OCI-LY1 (cell line): ENCODE results near the gene PLBD2.

Experiments used
- H2AFZ ChIP-seq: fragments of 200-600 bp; sonication (generic), shearing (Covaris generic); 2 replicates; pipeline ENCODE4 v1.6.0; 2014; ENCODE audit warnings: antibody characterized with exemption, mild to moderate bottlenecking, low read length
- H3F3A ChIP-seq: fragments of 200-600 bp; sonication (generic), shearing (Covaris generic); 2 replicates; pipeline ENCODE4 v1.6.0; 2014; ENCODE audit warnings: mild to moderate bottlenecking, antibody characterized with exemption, low read length, moderate library complexity; ENCODE audit not compliant: insufficient read depth
- H3K27ac ChIP-seq: fragments of 200-600 bp; sonication (generic); 2 replicates; pipeline ENCODE4 v1.5.1; 2014; ENCODE audit warnings: low read length, mixed run types, mild to moderate bottlenecking, low read depth; ENCODE audit not compliant: poor library complexity, severe bottlenecking
- H3K27me3 ChIP-seq: fragments of 200-600 bp; sonication (generic); 2 replicates; pipeline ENCODE4 v1.6.0; 2014; ENCODE audit warnings: antibody characterized with exemption, mild to moderate bottlenecking, low read length, moderate library complexity; ENCODE audit not compliant: insufficient read depth
- H3K36me3 ChIP-seq: fragments of 200-600 bp; sonication (generic); 2 replicates; pipeline ENCODE4 v1.6.1; 2014; ENCODE audit warnings: mild to moderate bottlenecking, antibody characterized with exemption, low read length, moderate library complexity, mixed read lengths; ENCODE audit not compliant: insufficient read depth
- H3K4me1 ChIP-seq: fragments of 200-600 bp; sonication (generic); 2 replicates; pipeline ENCODE4 v1.5.1; 2014; ENCODE audit warnings: mild to moderate bottlenecking, low read length, moderate library complexity; ENCODE audit not compliant: insufficient read depth, severe bottlenecking
- H3K4me2 ChIP-seq: fragments of 200-600 bp; sonication (generic), shearing (Covaris generic); 2 replicates; pipeline ENCODE4 v1.6.1; 2014; ENCODE audit warnings: low read length
- H3K4me3 ChIP-seq: fragments of 200-600 bp; sonication (generic); 2 replicates; pipeline ENCODE4 v1.5.1; 2014; ENCODE audit warnings: low read length, low read depth, mild to moderate bottlenecking, mixed read lengths; ENCODE audit not compliant: poor library complexity, severe bottlenecking
- H3K79me2 ChIP-seq: fragments of 200-600 bp; shearing (Covaris generic); 2 replicates; pipeline ENCODE4 v1.6.1; 2016; ENCODE audit warnings: mixed run types, low read length, mixed read lengths; ENCODE audit not compliant: insufficient read depth
- H3K9ac ChIP-seq: fragments of 200-600 bp; sonication (generic), shearing (Covaris generic); 2 replicates; pipeline ENCODE4 v1.6.1; 2014; ENCODE audit warnings: mild to moderate bottlenecking, low read length, mixed read lengths
- H3K9me2 ChIP-seq: fragments of 200-600 bp; sonication (generic), shearing (Covaris generic); 2 replicates; pipeline ENCODE4 v1.6.1; 2014; ENCODE audit warnings: low read depth, mild to moderate bottlenecking, low read length, mixed read lengths
- H3K9me3 ChIP-seq: fragments of 200-600 bp; shearing (Covaris generic); 2 replicates; pipeline ENCODE4 v1.6.1; 2014; ENCODE audit warnings: low read length, mixed read lengths
- H4K20me1 ChIP-seq: fragments of 200-600 bp; sonication (generic), shearing (Covaris generic); 2 replicates; pipeline ENCODE4 v1.6.0; 2016; ENCODE audit warnings: mild to moderate bottlenecking, low read length; ENCODE audit not compliant: insufficient read depth
- CTCF ChIP-seq: fragments of 200-600 bp; sonication (generic), shearing (Covaris generic); IDR thresholded peaks from 2 replicates; pipeline ENCODE4 v1.5.1; 2017; ENCODE audit warnings: mild to moderate bottlenecking, antibody characterized with exemption, low read length, moderate library complexity, mixed read lengths
- EZH2 ChIP-seq: fragments of 200-600 bp; sonication (generic), shearing (Covaris generic); IDR thresholded peaks from 2 replicates; pipeline ENCODE4 v1.8.0; 2017; ENCODE audit warnings: borderline replicate concordance, mixed run types, mild to moderate bottlenecking, antibody characterized with exemption, low read length, moderate library complexity, mixed read lengths

Gene PLBD2

GRCh38 chr12:113437729-113438100, 79.3 kb downstream of the PLBD2 start:
- no peak overlapping the region for H3K9ac ChIP-seq
- H3K9me3 ChIP-seq: no peaks in the 10 kb centered on the region
- no peaks in the 10 kb centered on the region for H3K36me3 ChIP-seq
- H3K27me3 ChIP-seq: peaks cover 5% of the 10 kb centered on the region; the same call in 1 of the 2 replicates
- no peak overlapping the region for H2AFZ ChIP-seq
- no peaks in the 10 kb centered on the region for H3K9me2 ChIP-seq
- TF ChIP-seq CTCF (no peak), EZH2 (no peak)
- no peak overlapping the region for H3K27ac ChIP-seq
- no peaks in the 10 kb centered on the region for H3F3A ChIP-seq
- H4K20me1 ChIP-seq: no peaks in the 10 kb centered on the region
- H3K4me3 ChIP-seq: no peak overlapping the region
- H3K4me2 ChIP-seq: no peak overlapping the region
- H3K4me1 ChIP-seq: no peaks in the 10 kb centered on the region
- H3K79me2 ChIP-seq: no peaks in the 10 kb centered on the region

DNA sequence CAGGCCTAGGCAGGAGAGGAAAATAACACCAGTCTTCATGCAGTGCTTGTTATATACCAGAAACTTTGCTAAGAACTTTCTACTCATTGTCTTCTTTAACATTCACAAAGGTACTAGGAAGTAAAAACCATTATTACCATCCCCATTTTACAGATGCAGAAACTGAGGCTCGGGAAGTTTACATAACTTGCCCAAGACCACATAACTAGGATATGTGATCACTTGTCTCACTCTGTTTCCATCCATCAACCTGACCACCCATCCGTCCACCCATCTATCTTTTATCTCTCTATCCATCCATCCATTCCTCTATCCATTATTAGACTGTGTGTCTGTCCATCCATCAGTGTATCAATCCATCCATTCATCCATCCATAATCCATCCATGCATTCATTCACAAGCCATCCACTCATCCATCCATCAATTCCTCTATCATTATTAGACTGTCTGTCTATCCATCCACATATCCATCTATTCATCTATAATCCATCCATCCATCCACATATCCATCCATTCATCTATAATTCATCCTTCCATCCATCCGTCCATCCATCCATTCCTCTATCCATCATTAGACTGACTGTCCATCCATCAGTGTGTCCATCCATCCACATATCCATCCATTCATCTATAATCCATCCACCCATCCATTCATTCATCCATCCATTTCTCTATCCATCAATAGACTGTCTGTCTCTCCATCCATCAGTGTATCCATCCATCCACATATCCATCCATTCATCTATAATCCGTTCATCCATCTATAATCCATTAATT, 80.3 kb downstream of the PLBD2 start:
- Histone ChIP-seq H3K9ac (no peak overlapping the region), H3K27me3 (peaks cover 15% of the 10 kb centered on the region; the same call in 1 of the 2 replicates), H3K4me1 (no peaks in the 10 kb centered on the region), H3K27ac (no peak overlapping the region), H3K9me3 (no peaks in the 10 kb centered on the region), H3K79me2 (no peaks in the 10 kb centered on the region), H3K36me3 (no peaks in the 10 kb centered on the region), H3K4me3 (no peak overlapping the region), H3K9me2 (no peaks in the 10 kb centered on the region), H3K4me2 (no peak overlapping the region), H2AFZ (no peak overlapping the region), H4K20me1 (no peaks in the 10 kb centered on the region), H3F3A (no peaks in the 10 kb centered on the region)
- TF ChIP-seq EZH2 (no peak), CTCF (no peak)

- no peak overlapping the region for H3K27ac ChIP-seq
- no peak overlapping the region for H2AFZ ChIP-seq
- H3K27me3 ChIP-seq: peaks cover 17% of the 10 kb centered on the region; the same call in 1 of the 2 replicates
- no peak overlapping the region for H3K4me2 ChIP-seq
- H4K20me1 ChIP-seq: no peaks in the 10 kb centered on the region
- no peaks in the 10 kb centered on the region for H3K4me1 ChIP-seq
- H3K79me2 ChIP-seq: no peaks in the 10 kb centered on the region
- no peaks in the 10 kb centered on the region for H3K9me2 ChIP-seq
- H3K36me3 ChIP-seq: no peaks in the 10 kb centered on the region
- no peaks in the 10 kb centered on the region for H3K9me3 ChIP-seq
- H3K9ac ChIP-seq: no peak overlapping the region
- no peak overlapping the region for H3K4me3 ChIP-seq
- no peaks in the 10 kb centered on the region for H3F3A ChIP-seq
- no peak for TF ChIP-seq EZH2
- TF ChIP-seq CTCF: no peak
Observed at GRCh38 chr12:113439301-113439597, 80.9 kb downstream of the PLBD2 start.
